Embryonic facial prominence (tissue), 1 donor: ENCODE measurements around the gene ATG4C.

Experiments used
- DNase-seq: peaks from one replicate; pipeline ENCODE4 v3.0.0-alpha.2; 2016; ENCODE audit errors: extremely low spot score

Gene ATG4C

GRCh38 chr1:62840555-62840954 lies 56.6 kb downstream of the ATG4C start:
- no peak for DNase-seq

DNA sequence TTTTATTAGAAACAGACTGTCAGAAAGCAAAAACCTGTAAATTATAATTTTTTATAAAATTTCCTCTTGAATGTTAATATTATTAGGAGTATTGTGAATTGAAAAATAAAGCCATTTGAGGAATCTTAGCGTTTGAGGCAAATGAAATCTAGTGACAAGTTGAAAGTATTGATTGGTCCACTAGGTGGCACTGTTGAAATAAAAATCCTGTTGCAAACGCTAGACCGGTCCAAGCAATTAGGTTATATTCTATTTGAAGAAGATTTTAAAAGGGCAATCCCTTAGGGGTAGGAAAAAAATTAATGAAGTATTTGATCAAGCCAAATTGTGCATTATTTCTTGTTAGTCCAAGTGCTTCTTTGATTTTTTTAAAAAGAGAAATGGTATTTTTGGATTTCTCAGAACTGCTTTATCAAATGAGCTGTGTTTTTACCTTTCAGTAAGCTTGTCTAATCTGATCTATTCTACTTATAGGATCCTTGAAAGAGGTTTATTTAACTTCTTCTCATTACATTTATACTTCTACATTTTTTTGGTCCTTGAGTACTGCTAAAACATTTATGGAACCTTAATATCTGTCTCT lies 57.7 kb downstream of the ATG4C start:
- peak; percentile 55 for DNase-seq

GRCh38 chr1:62844030-62844429 lies 60.1 kb downstream of the ATG4C start:
- DNase-seq = no peak

- DNase-seq = no peak
Observed at GRCh38 chr1:62849031-62849430, 65.1 kb downstream of the ATG4C start.

DNA sequence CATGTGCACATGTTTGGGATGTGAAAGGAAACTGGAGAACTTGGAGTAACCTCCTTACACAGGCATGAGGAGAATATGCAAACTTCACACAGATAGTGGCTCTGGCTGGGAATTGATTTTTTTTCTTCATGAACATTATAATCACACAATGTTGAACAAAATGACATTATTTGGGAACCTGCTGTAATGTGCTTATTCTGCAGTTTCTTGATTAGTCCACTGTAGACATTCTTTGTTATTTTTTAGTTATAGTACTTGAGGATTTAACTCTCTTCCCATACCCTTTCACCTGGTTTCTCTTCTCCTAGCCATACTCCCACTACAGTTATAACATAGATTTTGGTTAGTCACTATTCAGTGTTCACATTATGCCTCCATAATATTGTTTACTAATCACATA lies 68.3 kb downstream of the ATG4C start:
- DNase-seq = no peak

GRCh38 chr1:62856960-62857359 lies 73.0 kb downstream of the ATG4C start:
- DNase-seq = no peak

DNA sequence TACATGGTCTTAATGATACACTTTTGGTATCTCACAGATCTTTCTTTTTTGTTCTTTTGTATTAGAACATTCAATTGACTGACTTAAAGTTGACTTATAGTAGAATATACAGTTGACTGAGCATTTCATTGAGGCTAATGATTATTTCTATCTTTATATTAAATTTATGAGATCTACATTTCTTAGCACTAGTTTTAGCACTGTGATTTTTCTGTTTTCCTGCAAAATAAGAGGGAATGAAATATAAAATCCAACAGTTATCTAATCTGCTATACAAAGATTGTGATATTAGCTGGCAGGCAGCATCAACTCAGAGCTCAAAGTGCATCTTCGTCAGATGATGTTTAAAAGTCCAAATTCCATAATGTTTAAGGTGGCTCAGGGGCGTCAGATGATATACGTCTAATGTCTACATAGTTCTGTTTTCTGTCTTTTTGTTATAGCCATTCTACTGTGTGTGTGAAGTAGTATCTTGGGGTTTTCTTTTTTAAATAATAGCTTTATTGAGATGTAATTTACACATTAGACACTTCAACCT lies 85.4 kb downstream of the ATG4C start:
- DNase-seq = no peak

DNA sequence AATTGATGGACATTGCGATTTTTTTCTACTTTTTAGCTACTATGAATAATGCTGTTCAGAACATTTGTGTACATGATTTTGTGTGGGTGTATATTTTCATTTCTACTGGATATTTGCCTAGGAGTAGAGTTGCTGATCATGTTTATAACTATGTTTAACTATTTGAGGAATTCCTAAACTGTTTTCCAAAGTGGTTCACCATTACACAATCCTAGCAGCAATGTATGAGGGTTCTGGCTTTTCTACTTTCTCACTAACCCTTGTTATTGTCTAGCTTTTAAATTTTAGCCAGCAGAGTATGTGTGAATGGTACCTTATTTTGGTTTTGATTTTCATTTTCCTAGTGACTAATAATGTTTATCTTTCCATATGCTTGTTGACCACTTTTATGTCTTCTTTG lies 86.2 kb downstream of the ATG4C start:
- no peak for DNase-seq

- no peak for DNase-seq
Observed at GRCh38 chr1:62875676-62876075, 91.7 kb downstream of the ATG4C start.

- DNase-seq = no peak
Observed at GRCh38 chr1:62876535-62876934, 92.6 kb downstream of the ATG4C start.

- no peak for DNase-seq
Observed at GRCh38 chr1:62877579-62877978, 93.6 kb downstream of the ATG4C start.

DNA sequence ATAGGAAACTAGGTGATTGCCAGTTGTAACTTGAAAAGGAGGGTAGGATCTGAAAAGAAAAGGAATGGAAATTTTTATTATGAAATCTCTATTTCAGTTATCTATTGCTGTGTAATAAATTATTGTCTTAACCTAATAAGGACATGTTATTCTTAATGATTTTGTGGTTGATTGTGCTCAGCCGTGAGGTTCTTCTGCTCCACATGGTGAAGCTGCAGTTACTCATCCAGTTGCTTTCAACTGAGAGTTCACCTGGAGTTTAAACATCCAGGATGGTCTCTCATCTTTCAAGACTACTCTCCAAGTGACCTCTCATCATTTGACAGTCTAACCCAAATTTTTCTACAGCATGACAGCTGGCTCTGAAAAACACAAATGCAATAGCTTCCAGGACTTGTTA lies 96.0 kb downstream of the ATG4C start:
- no peak for DNase-seq

GRCh38 chr1:62882201-62883104 lies 98.5 kb downstream of the ATG4C start:
- no peak for DNase-seq

- DNase-seq = no peak
Observed at GRCh38 chr1:62884156-62884740, 100.3 kb downstream of the ATG4C start.

DNA sequence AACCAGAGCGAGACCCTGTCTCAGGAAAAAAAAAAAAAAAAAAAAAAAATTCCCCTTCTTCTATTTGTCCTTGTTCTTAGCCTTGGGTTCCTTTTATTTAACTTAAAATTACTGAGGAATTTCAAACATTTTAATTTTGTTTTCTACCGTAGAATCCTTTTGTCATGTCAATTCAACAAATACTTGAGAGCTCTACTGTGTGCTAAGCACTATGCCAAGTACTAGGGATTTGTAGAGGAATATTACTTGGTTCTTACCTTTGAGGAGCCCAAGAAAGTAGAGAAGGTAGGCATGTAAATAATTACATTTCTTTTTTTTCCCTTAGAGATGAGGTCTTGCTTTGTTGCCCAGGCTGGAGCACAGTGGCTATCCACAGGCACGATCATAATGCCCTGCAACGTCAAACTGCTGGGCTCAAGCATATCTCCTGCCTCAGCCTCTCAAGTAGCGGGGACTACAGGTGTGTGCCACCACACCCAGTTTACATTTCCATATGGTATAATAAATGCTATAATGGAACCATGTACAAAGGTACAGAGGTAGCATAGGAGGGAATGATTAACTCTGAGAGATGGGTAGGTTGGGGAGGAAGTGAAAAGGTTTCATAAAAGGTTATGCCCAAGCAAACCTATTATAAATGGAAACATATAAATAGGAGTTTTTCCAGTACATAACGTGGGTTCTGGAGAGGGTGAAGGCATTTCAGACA lies 104.0 kb downstream of the ATG4C start:
- no peak for DNase-seq

- DNase-seq = no peak
Observed at GRCh38 chr1:62891956-62892562, 108.1 kb downstream of the ATG4C start.

DNA sequence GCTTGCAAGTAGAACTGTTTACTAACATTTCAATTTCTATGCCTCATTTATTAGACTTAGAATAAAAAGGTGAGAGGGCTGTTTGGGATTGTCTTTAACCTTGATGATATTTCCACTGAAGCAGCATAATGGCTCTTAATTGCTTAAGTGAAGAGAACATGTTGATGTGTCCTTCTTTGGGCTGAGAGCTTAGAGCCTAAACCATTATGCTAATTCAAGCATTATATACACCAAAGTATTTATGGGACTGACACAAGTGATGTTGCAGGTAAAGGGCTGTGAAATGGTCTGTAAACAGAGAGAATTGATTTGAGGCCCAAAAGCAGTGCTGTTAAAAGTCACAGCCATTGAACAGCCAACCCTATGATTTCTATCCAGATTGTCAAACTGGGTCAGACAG lies 113.9 kb downstream of the ATG4C start:
- no peak for DNase-seq

DNA sequence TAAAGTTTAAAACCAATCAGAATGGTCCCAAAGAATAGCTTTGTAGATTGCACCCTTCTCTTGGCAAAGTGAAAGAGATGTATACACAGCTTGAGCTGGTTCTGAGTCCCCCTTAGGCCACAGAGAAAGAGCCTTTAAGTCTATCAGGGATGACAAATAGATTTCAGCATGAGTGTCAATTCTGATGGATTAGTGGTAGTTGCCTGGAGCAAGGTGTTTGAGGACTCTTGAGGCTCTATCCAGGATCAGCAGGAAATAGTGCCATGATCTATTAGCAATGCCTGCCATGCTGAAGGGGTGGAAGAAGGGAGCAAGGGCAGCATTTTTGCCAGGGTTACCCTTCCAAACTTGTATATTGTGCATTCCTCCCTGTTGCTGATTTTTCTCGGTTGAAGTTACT lies 116.6 kb downstream of the ATG4C start:
- no peak for DNase-seq

- DNase-seq = no peak
Observed at GRCh38 chr1:62901650-62902049, 117.7 kb downstream of the ATG4C start.

- no peak for DNase-seq
Observed at GRCh38 chr1:62903522-62903921, 119.6 kb downstream of the ATG4C start.

DNA sequence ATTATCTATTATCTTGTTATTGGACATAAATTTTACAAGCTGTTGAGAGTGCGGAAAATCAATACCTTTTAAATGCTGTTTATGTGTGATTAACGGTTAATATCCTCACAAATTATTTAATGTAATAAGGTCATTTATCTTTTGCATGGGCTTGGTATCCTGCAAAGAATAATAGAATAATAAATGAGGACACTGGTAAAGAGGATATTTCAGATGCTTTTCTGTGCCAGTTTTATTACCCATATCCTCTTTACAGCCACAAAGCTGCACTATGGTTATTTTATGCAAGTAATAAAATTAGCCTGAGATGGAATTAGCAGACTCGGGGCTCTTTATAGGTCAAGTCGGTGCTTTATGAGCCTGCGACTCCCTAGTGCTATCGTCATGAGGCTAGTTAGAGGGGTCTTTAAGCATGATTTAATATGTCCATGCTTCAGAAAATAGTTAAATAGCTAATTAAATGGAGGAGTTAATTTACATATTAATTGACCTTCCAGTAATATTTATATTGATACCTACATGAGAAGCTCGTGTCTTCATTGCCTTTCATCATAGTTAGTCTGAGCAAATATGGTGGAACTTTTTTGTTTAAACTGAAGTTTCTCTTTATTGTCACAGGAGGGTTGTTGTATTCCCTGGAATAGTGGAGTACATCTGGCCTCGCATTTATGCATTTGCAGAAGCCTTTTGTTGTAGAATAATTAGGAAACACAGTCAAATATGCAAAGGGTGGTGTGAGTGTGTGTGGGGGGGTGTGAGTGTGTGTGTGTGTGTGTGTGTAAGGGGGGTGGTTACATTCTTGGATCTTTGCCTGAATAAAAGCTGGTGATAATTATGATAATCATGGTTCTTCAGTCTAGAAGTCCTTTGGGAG lies 120.3 kb downstream of the ATG4C start:
- DNase-seq = no peak
